Measurements from ENCODE around the gene NOC2L.
"Not testable (repeated sequence)": the region's sequence is repeated elsewhere in the genome, so short reads cannot be mapped to it uniquely, and the experiment has no call there.

The NOC2L gene

GRCh38 chr1:980137-980571 lies 21.1 kb upstream of the NOC2L start:
- H3K27ac ChIP-seq, result no peak overlapping the region
- DNase-seq, result no peak
- no peaks in the 10 kb centered on the region for H3K36me3 ChIP-seq
- H3K4me3 ChIP-seq (ENCODE audit: low read depth, low read length), result no peak overlapping the region
- TF ChIP-seq CTCF (IDR thresholded peaks at IDR 0.05; ENCODE audit: low read depth, low read length), result no peak
- no peaks in the 10 kb centered on the region for H3K9me3 ChIP-seq (ENCODE audit: severe bottlenecking)
- H3K27me3 ChIP-seq (ENCODE audit: insufficient read depth, low read depth, severe bottlenecking), result no peaks in the 10 kb centered on the region

- DNase-seq, result no peak
- Histone ChIP-seq H3K9me3 (ENCODE audit: severe bottlenecking) (no peaks in the 10 kb centered on the region), H3K27me3 (ENCODE audit: insufficient read depth, low read depth, severe bottlenecking) (no peaks in the 10 kb centered on the region), H3K27ac (no peak overlapping the region), H3K4me3 (ENCODE audit: low read depth, low read length) (no peak overlapping the region), H3K36me3 (no peaks in the 10 kb centered on the region)
- TF ChIP-seq CTCF (IDR thresholded peaks at IDR 0.05; ENCODE audit: low read depth, low read length), result no peak
Observed at GRCh38 chr1:979744-980072, 20.7 kb upstream of the NOC2L start.

- no peak for TF ChIP-seq CTCF (IDR thresholded peaks at IDR 0.05; ENCODE audit: low read depth, low read length)
- Histone ChIP-seq H3K27me3 (ENCODE audit: insufficient read depth, low read depth, severe bottlenecking) (no peaks in the 10 kb centered on the region), H3K4me3 (ENCODE audit: low read depth, low read length) (no peak overlapping the region)
Observed at GRCh38 chr1:978835-979743, 20.0 kb upstream of the NOC2L start.

GRCh38 chr1:978069-978834 lies 19.2 kb upstream of the NOC2L start:
- TF ChIP-seq CTCF (IDR thresholded peaks at IDR 0.05; ENCODE audit: low read depth, low read length), result no peak
- Histone ChIP-seq H3K36me3 (no peaks in the 10 kb centered on the region), H3K27ac (no peak overlapping the region), H3K9me3 (ENCODE audit: severe bottlenecking) (no peaks in the 10 kb centered on the region), H3K27me3 (ENCODE audit: insufficient read depth, low read depth, severe bottlenecking) (no peaks in the 10 kb centered on the region), H3K4me3 (ENCODE audit: low read depth, low read length) (no peak overlapping the region)
- DNase-seq, result no peak

More at GRCh38 chr1:978835-979743, 20.0 kb upstream of the NOC2L start:
- no peak for DNase-seq
- H3K36me3 ChIP-seq, result no peaks in the 10 kb centered on the region
- no peak overlapping the region for H3K27ac ChIP-seq
- no peaks in the 10 kb centered on the region for H3K9me3 ChIP-seq (ENCODE audit: severe bottlenecking)

GRCh38 chr1:976791-977190 lies 17.7 kb upstream of the NOC2L start:
- not testable (repeated sequence) for H3K27ac ChIP-seq; DNase-seq; H3K27me3 ChIP-seq (ENCODE audit: insufficient read depth, low read depth, severe bottlenecking); H3K4me3 ChIP-seq (ENCODE audit: low read depth, low read length); H3K9me3 ChIP-seq (ENCODE audit: severe bottlenecking); H3K36me3 ChIP-seq

Measured in WERI-Rb-1 (cell line).